T47D (cell line): ENCODE measurements around the gene ABCA4.

Experiments
- DNase-seq, 2 experiments: peaks; one replicate each; pipeline versions ENCODE4 v3.0.0 to v3.0.0-alpha.2; 2011 to 2012; ENCODE audit warnings: low read depth in 1 of 2, low spot score in 1 of 2
- JUND ChIP-seq: IDR thresholded peaks from 2 replicates; pipeline ENCODE4 v1.6.1; 2012; ENCODE audit warnings: low read depth
- in situ Hi-C: cut with HindIII; loops from 2 replicates; pipeline ENCODE4 v1.10.0; 2016; ENCODE audit warnings: low sequenced_read_pairs, low pct_unique_long_range_greater_than_20kb

The ABCA4 gene

DNA sequence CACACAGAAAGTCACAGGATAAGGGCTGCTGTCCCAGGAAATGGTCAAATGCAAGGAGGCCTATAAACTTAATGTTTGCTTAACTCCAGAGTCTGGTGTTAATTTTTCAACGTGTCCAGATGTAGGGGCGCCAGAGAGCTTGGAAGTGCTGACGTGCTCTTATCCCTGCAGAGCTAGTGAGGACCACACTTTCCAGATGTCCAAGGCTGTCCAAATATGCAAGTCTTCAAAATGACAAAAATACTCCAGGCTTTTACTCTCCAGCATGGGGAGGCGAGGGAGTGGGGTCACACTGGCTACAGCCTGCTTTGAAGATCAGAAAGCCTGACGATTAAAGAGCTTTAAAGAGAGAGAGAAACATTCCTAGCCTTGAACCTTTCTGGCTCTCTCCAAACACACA lies 57.6 kb downstream of the ABCA4 start:
- DNase-seq, result peak in 1 of 2 experiments; percentile 62
- TF ChIP-seq JUND, result no peak
- in situ Hi-C loops, result no loop called here

- in situ Hi-C loops, result no loop called here
- DNase-seq, result peak; percentile 39 to 78
- no peak for TF ChIP-seq JUND
Observed at GRCh38 chr1:94061513-94062443, 59.2 kb downstream of the ABCA4 start.

GRCh38 chr1:94060720-94061119 lies 60.2 kb downstream of the ABCA4 start:
- in situ Hi-C loops, result no loop called here
- no peak for DNase-seq
- TF ChIP-seq JUND, result no peak

GRCh38 chr1:94058766-94059165 lies 62.2 kb downstream of the ABCA4 start:
- in situ Hi-C loops, result no loop called here
- no peak for TF ChIP-seq JUND
- no peak for DNase-seq

GRCh38 chr1:94056996-94057395 lies 64.0 kb downstream of the ABCA4 start:
- TF ChIP-seq JUND, result no peak
- DNase-seq, result no peak
- in situ Hi-C loops, result no loop called here

DNA sequence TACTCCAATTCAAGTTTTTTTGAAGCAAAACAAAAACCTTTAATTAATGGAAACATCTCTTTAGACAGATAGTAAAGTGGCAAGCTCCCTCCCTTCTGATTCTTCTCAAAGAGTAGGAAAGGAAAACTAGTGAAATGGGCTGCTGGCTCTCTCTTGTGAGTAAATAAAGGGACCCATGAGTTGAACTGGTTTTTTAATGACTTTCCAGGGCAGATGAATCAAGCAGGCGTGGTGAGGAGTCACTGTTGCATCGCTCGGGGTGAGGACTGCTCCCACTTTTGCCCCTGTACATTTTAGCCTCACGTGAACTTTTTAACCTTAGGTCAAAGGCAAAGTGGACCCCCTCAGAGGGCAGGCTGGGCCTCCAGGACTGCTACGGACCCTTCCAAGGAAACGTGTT lies 64.8 kb downstream of the ABCA4 start:
- TF ChIP-seq JUND, result no peak
- in situ Hi-C loops, result no loop called here
- no peak for DNase-seq

DNA sequence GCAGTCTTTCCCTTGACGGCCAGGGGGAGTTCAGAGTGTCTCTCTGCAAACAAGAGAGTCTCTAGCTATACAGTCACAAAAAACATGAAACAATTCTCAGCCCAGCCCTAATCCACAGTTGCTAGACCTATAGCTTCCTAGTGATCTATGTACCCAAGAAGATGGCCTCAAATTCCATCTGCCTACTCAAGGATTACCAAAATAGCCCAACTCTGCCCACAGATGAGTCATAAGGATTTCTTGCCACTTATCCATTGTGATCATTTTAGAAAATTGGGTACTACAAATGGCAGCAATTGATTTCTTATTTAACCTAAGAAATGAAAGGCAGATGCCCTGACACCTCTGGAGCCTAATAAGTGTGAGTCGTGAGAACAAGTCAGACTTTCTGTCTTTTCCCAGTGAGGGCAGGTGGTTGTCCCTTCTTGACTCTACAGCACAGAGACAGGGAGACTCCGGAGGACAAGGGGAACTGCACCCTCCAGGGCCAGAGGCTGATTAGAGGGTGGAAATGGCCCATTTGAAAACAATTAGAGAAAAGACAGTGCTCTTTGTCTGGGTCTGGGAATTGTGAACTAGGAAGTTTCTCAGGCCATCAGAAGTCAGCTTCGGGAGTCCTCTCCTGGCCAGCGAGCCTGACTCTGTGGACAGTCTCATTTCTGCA lies 65.4 kb downstream of the ABCA4 start:
- no peak for TF ChIP-seq JUND
- in situ Hi-C loops, result no loop called here
- DNase-seq, result no peak

DNA sequence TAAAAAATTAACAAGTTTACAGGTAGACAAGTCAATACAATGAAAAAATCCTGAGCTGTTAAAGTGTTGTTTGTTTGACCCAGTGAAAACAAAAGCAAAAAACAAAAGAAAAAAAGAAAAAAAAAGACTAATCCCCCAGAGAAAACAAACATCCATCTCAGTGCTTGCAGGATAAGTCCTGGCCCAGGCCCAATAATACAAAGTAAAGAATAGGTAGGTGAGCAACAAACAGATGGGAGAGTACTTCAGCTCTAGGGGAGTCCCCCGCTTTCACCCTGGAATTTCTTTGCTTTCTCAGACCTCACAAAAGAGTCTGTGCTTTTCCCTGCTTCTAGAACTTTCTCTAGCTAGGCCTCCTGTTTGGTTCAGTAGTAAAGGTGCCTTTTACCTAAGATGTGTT lies 70.3 kb downstream of the ABCA4 start:
- in situ Hi-C loops, result no loop called here
- no peak for DNase-seq
- TF ChIP-seq JUND, result no peak

- in situ Hi-C loops, result no loop called here
- DNase-seq, result no peak
- no peak for TF ChIP-seq JUND
Observed at GRCh38 chr1:94050254-94050653, 70.7 kb downstream of the ABCA4 start.

DNA sequence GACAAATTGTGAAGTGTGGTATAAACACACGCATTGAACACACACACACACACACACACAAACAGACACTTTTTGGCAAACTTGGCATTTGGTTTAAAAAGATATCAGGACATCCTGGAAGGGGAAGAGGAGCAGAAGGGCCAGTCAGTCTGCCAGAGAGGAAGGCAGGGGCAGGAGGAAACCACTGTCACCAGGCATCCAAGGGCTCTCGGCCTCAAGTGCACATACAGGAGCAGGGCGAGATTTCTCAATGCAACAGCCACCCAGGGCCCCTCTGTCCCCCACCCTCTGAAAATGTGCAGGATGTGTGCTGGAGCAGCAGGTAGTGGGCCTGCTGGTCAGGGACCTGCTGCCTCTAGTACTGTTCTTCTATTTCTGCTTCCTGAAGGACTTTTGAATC lies 71.2 kb downstream of the ABCA4 start:
- in situ Hi-C loops, result no loop called here
- DNase-seq, result no peak

GRCh38 chr1:94048413-94049164 lies 72.4 kb downstream of the ABCA4 start:
- no peak for DNase-seq
- no peak for TF ChIP-seq JUND
- in situ Hi-C loops, result no loop called here

More for the DNA sequence above, 71.2 kb downstream of the ABCA4 start:
- TF ChIP-seq JUND, result no peak

DNA sequence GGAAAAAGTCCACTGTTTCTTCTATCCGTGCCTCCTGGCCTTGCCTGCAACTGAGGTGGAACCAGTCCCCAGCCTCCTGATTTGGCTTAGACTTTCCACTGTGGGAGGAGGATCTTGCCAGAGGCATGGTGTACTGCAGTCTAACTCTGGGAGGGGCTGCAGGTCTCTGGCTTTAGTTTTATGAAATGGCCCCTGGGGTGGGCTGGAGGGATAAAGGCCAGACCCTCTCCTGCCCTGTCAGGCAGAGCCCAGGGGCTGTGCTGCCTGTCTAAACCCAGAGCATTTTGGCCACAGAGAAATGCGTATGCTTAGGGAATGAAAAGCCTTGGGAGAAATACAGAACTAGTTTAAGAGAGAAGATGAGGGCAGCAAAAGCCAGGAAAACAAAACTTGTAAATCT lies 73.0 kb downstream of the ABCA4 start:
- in situ Hi-C loops, result no loop called here
- DNase-seq, result no peak
- TF ChIP-seq JUND, result no peak
